Activated CD4-positive, alpha-beta T cell treated with anti-CD3 and anti-CD28 coated beads, Interleukin-2, amount 50 U/mL, for 48 hours (primary cell): Measurements from ENCODE around the gene MORC1.

Experiments
- DNase-seq, 2 experiments: peaks; one replicate each; pipeline ENCODE4 v3.0.0-alpha.2; 2020

Gene MORC1

DNA sequence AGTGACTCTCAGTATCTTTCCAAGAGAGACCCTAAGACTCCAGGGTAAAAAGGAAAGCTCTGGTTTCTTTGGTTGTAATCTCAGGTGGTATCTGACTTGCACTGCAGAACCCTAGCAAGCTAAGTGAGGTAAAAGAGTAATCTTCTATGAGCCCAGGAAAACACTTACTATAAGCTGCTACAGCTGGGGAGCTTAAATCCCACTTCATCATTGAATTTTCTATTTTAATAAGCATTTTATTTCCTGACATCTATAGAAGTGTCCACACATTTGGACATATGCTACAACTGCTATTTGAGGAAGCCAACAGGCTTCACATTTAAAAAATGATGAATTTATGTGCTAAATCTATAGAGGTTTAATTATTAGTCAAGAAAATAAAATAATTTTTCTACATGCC, 91.1 kb downstream of the MORC1 start:
- no peak for DNase-seq

DNA sequence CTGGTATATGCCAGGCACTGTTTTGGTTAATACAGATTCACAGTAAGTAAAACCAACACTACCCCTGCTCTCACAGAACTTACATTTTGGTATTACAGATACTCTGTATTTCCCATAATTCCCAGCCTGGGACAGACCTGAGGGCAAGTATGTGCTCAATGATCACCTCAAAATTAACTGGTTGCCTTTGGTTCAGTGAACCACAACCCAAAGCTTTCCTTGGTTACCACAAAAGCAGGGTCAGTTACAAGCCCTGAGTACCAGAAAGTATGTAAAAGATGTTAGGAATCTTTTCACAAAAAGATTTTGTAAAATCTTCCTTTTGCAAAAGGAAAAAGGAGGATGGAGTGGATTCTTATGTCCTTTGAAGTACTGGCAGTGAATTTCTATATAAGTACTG, 92.0 kb downstream of the MORC1 start:
- no peak for DNase-seq

DNA sequence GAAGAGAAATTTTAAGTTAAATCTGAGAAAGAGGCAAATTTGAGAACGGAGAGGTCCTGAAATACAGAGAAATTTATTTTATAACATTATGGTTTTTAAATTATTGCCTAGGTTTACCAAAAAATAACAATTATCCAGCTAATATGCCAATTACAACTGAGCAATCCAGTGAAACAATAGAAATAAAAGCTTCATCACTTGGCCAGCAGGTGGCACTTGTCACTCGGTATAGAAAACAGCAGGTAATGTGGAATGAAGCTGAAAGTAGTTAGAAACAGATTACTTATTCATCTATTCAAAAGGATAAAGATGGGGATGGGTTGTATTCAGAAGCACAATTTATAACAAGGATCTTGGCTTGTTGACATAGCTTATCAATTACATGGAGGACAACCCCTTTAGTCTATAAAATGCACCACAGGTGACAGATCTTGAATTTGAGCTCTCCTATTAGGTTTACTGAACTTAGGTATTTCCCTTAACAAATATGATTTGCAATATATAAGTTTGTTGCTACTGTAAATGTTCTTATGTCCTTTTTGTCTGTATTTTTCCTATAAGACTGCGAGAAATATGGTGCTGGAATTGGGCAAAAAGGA, 94.2 kb downstream of the MORC1 start:
- DNase-seq: peak; percentile 10 to 41

DNA sequence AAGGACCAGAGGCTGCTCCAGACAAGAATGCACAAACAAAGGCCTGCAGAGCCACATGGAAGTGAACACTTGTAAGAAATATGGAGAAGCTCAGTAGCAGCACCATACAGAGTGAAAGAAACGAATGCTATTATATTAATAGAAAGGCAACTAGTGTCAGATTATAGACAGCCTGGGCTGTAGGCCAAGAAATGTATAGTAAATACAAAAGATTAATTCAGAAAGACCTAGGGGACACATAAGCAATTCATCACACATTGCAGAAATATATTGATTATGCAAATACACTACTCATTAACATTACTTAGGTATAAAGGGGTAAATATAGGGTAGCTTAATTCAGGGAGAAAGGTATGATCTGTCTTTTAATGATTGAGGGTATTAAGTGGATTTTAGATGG, 94.8 kb downstream of the MORC1 start:
- DNase-seq: no peak

DNA sequence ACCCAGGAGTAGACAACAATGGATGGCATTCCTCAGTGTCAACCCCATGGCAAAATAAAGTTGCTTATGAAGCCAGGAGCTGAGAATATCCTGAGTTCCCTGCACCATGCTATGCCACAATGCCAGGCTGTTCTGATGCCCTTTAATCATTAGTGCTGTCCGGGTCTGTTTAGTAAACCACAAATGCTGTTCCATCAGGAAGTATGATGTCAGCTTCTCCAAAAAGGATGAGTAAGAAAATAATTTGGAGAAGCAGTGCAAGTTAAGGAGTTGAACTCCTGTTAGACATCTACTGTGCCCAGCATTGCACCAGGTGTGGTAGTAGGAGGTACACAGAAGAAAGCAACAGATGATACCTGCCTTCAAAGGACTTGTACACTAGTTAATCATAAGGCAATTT, 96.4 kb downstream of the MORC1 start:
- no peak for DNase-seq

DNA sequence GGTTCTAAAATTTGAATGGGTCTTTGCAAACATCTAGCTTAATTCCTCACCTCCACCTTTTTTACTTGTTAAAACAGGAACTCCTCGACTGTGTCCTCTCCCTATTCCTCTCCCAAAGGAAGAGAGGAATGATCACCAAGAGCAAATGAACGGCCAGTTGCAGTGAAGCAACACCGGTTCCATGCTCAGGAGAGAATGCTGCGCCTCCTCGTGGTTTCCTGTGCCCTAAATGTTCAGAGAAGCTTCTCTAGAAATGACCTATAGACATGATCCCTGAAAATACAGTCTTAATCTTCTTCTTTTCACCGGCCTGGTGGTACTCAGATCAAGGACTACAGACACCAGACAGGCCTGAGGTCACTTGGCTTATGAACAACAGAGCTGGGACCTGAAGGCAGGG, 99.1 kb downstream of the MORC1 start:
- DNase-seq: peak; percentile 1 to 3

DNA sequence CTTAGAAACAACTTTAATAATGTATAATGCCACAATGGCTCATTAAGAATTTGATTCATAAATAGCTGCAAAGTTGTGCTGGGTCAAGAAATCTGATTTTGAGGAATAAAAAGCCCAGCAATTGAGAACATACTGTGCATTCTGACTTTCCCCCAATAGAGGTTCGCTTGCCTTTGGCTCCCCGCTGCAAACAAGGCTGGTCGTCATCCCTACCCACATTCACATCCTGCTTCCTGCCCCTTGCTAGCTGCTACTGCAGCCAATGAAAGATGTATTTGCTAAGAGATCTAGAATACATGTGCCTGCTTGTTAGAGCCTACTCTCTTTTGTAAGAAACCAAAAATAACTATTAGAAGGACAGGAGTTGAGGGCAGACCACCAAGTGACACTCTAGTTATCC, 112.5 kb downstream of the MORC1 start:
- DNase-seq: no peak

DNA sequence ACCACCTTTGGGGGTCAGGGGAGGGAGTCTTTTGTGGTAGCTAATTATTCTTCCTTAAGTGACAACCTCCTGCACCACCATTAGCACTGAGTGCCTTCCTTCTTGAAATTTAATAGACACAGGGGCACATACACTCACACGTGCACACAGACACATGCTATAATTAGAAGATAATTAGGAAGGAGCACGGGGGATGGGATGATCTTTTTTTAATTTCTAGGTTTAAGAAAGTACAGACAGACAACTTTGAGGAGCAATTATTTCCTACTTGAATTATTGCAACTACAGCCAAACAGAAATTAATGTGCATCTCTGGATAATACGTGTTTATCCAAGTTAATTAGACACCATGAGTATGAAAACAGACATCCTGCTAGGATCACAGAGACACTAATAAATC, 119.5 kb downstream of the MORC1 start:
- no peak for DNase-seq

DNA sequence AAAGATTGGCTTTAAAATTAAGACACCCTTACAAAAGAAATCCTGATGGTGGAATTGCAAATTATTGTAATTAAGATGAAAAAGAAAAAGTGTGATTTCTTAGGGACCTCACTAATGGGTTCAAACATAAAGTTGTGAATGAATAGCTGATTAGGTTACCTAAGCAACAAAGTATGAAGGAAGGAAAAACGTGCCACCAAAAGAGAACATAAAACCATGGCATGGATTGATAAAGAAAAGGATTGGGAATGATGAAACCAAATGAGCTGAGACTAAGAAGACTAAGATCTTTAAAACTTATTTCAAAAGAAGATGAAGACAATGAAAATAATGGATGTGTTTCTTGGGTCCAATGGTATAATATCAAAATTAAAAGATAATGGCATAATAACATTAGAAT, 132.1 kb downstream of the MORC1 start:
- no peak for DNase-seq

DNA sequence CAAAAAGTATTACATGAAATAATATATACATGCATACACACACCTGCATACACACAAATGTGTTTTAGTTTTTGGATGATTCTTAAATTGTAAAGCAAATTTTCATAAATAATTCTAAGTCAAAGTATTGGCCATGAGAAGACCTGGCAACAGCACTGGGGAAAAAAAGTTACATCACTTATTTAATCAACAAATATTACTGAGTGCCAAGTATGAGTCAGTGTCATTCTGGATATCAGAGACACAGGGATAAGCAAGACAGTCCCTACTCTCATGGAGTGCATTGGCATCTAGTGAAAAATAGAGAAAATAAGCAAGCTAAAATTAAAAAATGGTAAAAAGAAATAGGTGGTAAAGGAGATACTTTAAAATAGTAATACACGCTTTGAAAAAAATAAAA, 134.9 kb downstream of the MORC1 start:
- DNase-seq: no peak

DNA sequence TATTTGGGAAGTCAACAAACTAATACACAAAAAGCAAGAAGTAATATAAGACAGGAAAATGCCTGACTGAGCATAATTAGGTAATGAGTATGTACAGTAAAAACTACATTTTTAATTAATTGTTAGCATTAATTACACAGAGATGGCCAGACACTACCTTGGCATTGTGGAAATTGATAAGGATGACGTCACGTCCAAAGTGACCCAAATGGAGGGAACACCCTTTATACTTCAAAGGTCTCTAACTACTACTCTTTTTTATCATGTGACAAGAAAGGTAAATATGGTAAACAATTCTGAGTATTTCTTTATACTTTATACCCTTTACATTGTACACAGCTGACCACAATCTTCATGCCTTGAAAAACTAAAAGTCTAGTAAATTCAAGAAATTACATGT, 141.9 kb downstream of the MORC1 start:
- no peak for DNase-seq

DNA sequence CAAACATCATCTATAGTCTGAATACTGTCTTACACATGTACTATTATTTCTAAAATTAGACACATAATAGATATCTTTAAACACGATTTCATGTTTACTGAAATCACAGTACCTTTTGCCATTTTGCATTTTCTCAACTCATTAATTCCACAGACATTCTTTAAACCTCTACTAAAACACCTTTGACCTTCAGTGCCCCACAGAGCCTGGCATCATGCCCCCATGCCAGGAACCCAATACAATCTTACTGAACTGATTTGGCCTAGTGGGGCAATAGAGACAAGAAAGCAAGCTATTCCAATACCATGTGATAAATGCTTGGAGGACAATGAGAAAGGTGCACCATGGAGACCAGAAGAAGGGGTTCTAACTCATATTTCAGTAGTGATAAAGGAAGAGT, 144.9 kb downstream of the MORC1 start:
- DNase-seq: no peak

DNA sequence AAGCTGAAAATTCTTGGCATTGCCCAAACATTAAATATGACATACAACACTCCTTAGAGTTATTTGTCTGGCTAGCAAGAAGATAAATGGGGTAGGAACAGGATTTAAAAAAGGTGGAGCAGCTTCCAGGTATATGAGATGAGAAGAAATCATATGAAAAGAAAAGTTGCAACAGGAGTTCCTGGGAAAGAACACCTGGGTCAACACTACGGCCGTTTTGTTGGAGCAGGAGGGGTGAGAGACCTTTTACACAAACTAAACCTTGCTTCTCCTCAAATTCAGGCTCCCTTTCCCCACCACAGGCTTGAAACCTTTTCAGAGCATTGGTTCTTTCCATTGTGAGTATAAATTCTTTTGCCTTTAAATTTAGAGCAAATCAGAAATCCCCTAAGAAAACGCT, 145.5 kb downstream of the MORC1 start:
- DNase-seq: no peak

DNA sequence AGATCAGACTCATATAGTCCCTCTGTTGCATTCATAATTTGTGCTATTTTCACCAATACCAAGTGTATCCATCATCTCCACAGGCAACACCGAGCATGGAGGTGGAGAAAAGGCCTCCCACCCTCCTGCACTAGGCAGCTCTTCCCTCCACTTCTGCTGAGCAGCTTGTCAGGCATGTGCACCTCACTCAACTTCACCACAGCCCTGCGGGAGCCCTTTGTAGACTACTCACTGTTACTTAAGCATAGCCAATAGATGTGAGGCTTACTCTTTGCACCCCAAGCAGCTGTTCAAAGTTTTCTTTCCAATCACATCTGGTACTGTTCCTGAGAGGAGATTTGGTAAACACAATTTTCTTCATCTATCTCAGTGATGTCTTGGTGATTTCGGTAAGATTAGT, 147.4 kb downstream of the MORC1 start:
- no peak for DNase-seq

DNA sequence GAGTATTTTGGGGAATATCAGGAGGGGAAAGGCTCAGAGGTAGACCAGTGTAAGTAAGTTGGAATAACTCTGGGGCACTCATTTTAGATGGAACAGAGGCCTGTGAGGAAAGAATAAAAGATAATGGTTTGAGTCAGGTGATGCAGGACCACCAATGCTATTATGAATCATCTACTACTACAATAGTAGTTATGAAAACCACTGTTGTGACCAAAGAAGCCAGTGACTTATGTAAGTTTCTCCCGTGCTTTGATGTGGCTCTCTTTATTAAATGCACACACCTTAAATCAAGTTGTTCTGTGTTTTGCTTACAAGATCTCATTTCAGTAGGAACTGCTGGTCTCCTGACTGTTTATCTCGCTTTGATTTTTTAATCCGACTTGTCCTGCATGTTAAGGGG, 151.2 kb downstream of the MORC1 start:
- DNase-seq: no peak

DNA sequence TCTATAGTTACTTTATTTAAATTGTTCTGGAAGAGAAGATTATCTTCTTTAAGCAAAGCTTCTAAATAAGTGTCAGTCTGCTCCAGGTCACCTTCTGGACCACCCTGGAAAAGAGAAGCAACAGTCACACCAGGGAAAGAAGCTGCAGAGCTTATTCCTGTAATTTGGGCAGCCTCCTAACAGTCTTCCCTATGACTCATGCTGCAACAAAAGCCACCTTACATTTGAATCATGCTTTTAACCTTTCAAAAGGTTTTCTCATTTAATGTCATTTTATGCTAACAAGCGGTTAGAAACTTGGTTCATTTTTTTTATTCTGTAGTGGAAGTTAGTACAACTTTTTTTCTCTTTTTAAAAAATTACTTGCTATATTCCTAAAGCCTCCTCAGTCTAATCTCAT, 158.9 kb downstream of the MORC1 start:
- DNase-seq: no peak

DNA sequence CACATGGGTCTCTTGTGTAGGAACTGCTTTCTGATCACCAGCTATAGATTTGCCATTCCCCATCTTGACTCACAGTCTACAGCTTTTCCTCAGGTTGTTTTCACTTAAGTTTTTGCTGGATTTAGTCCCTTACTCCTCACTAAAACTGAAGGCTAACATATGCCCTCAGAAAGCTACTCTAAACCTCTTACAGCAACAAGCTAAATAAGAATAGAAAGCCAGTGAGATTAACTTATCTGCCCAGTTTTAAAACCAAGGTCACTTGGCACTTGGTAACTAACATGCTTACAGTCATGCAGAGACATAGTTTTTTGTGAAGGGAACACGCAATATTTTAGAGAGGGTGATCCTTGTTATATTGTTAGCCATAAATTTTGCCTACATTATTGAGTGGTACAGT, 164.2 kb downstream of the MORC1 start, which contains the start of gene GUCA1C:
GUCA1C (minus strand) TSS at position 180 of the 400 bp plus-strand sequence; CDS start at position 63, 117 bp downstream.
- DNase-seq: no peak

DNA sequence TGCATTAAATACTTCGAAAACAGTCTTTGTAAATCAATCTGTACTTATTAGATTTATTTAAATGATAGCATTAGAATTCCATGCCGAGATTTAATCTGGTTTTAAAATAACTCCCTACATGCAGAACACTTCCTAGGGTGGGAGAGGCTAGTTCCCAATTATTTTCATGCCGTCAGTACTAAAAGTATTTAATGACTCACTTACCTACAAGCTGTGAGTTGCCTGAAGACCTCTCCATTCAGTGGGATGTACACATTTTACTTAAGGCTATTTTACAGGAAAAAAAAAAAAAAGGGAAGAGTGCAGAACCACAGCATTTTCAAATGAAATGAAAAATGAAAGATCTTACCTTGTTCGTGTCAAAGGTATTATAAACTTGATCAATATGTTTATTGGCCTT, 164.7 kb downstream of the MORC1 start:
- no peak for DNase-seq

DNA sequence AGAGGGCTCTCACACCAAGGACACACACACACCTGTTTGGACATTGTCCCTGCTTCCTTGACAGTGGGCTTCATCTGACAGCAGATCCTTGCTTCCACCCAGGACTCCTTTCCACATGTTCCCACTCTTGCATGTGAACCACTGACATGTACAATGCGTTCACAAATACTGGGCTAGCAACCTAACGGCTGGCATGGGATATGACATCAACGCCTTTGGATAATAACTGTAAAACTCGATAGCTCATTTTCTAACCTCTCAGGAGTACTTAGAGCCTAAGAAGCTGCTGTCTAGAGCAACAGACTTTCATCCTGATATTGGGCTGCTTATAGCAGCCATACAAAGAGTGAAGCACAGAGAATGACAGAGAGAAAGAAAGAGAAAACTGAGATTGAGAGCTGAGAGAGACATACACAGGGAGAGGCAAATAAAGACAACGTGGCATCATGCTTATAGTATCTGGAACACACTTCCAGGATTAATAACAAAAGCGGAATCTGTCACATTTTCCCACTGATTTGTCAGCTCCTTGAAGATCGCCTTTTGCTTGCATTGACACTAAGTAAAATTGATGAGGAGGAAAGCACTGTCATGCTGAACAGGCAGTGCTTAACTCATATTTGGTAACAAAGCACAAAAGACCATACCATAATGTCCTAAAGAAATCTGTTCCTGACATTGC, 166.0 kb downstream of the MORC1 start:
- no peak for DNase-seq

DNA sequence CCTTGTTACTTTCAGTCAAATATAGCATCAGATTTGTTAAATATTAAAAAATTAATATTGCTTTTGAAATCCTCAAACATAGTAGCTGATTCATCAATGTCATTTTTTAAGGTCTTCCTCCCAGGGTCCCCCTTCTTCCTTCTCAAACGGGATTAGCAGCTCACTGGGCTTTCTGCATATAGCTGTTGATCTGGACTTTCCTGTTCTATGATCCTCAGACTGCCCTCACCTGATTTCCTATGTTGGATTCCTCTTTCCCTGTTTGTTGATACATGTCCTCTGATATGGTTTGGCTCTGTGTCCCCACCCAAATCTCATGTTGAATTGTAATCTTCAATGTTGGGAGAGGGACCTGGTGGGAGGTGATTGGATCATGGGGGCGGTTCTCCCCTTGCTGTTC, 170.1 kb downstream of the MORC1 start:
- DNase-seq: no peak

DNA sequence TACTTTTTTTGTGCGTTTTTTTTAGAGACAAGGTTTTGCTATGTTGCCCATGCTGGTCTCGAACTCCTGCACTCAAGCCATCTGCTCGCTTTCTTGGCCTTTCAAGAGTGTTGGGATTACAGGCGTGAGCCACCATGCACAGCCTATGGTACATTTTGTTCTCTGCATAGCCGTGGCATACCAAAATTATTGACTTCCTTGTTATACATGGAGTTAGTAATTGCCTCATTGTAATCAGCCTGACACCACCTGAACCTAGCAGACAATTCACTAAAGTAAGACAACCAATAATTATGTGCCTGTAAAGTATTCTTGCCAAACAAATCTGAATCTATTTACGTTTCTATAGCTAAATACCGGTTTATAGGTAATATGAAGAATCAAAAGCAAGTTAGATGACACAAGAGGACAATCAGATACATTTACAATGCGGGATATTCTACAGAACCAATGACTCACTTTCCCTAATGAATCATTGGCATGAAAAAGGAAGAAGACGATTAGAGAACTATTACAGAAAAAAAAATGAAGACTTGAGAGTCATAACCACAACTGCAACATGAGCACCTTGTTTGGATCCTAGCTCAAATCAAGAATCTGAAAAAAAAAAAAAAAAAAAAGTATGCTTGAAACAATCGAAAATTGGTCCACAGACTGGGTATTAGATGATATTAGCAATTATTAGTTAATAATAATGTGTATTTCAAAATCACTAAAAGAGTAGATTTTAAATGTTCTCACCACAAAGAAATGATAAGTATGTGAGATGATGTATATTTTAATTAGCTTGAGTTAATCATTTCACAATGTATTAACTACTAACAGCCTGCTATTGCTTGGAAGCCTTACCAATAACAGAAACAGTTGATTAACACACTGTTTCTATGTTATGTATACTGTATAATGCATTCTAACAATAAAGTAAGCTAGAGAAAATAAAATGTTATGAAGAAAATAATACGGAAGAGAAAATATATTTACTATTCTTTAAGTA, 171.3 kb downstream of the MORC1 start:
- DNase-seq: no peak

DNA sequence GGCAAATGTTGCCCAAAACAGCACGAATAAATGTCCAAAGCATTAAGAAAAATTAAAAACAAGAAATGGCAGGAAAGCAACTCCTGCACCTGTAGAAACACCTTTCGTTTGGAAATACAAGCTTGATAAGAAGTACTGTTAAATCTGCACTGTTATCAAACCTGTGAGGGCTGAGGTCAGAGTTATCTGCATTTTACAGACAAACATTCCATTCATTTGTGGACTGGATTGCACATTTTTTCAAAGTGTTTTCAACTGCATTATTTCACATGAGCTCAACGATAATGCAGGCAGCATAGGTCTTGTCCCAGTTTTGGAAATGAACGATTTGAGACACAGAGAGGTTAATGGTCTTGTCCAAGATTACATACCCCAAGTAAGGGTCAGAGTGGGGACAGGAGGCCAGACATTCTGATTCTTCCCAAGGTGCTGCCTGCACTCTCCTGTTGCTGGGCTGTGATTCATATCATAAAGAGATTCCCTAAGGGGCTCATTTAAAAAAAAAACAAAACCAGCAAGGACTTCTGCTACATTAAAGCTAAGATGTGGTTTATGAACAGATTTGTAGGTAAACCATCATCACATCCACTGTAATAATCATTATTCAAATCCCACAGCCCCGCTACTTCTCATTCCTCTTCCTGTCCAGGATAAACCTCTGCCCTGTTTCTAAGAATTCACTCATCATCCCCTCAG, 177.2 kb downstream of the MORC1 start:
- DNase-seq: no peak

DNA sequence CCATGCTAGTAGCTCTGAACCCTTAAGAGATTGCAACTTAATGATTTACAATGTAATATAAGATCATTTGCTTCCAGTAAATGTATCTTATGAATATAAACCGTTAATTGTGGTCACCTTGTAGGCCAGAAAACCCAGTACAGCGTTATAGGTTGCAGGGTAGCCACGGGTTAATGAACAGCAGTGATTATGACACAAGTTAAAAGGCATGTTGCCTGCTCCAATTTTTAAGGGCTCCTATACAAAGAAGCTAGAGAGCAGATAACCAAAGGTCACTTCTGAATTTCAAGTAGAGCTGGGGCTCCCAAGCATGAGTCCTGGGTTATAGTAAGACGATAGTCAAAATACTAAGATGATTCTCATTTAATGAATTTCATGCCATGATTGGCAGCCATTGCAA, 177.8 kb downstream of the MORC1 start:
- no peak for DNase-seq
